GM12872 (cell line): Measurements from ENCODE around the gene GPR155.

Experiments
- TF ChIP-seq, protein P1 (sequence below): IDR thresholded peaks from 3 replicates; pipeline ENCODE4 v1.5.1; 2011; ENCODE audit warnings: low read depth, mild to moderate bottlenecking, low read length, moderate library complexity; ENCODE audit not compliant: insufficient read depth

GPR155 gene

DNA sequence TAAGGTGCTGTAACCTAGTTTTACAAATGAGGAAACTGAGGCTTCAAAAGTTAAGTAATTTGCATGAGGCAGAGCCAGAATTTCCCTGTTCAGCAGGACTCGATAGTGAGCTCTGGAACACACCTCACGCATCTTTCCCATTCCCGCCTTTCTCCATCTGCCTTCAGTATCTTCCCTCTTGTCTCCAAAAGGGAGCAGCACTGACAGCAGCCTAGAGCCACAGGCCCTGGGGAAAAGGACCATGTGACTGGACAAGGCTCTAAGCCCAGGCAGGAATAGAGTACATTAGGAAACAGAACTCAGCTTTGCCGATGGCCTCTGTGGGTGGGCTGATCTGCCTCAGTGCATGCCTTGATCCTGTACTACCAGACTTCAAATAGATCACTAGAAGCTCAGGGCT lies 21.5 kb downstream of the GPR155 start:
- TF ChIP-seq, protein P1, sequence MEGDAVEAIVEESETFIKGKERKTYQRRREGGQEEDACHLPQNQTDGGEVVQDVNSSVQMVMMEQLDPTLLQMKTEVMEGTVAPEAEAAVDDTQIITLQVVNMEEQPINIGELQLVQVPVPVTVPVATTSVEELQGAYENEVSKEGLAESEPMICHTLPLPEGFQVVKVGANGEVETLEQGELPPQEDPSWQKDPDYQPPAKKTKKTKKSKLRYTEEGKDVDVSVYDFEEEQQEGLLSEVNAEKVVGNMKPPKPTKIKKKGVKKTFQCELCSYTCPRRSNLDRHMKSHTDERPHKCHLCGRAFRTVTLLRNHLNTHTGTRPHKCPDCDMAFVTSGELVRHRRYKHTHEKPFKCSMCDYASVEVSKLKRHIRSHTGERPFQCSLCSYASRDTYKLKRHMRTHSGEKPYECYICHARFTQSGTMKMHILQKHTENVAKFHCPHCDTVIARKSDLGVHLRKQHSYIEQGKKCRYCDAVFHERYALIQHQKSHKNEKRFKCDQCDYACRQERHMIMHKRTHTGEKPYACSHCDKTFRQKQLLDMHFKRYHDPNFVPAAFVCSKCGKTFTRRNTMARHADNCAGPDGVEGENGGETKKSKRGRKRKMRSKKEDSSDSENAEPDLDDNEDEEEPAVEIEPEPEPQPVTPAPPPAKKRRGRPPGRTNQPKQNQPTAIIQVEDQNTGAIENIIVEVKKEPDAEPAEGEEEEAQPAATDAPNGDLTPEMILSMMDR = no peak

DNA sequence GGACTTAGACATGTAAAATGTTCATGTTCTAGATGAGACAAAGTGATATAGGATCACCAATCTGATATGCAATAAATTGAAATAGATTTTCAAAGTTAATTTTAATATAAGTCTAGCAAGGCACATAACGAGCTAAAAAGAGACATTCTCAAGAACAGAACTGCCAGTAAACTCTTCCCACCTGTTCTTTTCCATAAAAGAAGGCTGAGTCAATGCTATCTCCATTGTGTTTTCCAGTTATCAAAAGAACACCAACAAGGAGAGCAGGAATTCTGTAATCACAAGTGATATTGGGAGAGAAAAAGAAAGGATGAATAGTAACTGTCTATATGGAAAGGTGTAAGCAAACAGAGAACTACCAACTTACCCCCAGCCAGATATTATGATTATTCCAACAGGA lies 25.6 kb downstream of the GPR155 start:
- TF ChIP-seq, protein P1 = no peak

DNA sequence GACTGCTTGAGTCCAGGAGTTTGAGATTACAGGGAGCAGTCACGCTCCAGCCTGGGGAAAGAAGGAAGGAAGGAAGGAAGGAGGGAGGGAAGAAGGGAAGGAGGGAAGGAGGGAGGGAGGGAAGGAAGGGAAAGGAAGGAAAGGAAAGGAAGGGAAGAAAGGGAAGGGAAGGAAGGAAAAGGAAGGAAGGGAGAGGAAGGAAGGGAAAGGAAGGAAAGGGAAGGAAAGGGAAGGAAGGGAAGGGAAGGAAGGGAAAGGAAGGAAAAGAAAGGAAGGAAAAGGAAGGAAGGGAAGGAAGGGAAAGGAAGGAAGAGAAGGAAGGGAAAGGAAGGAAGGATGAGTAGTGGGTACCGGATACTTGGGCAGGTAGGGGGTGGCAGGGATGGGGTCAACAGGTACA lies 32.3 kb downstream of the GPR155 start:
- TF ChIP-seq, protein P1 = no peak

DNA sequence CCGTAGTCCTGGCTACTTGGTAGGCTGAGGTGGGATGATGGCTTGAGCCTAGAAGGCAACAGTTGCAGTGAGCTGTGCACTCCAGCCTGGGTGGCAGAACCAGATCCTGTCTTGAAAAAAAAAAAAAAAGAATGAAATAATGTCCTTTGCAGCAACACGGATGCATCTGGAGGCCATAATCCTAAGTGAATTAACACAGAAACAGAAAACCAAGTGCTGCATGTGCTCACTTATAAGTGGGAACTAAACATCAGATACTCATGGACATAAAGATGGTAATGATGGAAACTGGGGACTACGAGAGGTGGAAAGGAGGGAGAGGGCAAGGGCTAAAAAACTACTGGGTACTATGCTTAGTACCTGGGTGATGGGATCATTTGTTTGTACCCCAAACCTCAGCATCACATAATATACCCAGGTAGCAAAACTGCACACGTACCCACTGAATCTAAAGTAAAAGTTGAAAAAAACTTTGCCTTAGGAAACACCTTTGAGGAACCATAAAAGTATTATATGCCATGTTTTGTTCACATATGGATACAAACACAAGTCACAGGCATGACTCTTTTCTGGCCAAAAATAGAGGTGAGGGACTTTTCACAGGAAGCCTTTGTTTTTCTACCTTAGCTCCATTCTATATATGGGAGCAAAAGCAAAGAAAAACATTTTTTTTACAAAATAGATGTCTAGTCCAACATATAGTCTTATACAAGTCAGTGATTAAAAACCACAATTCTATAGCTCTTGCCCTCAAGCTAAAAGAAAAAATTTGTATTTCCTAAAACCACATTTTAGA lies 36.6 kb downstream of the GPR155 start:
- TF ChIP-seq, protein P1 = no peak

DNA sequence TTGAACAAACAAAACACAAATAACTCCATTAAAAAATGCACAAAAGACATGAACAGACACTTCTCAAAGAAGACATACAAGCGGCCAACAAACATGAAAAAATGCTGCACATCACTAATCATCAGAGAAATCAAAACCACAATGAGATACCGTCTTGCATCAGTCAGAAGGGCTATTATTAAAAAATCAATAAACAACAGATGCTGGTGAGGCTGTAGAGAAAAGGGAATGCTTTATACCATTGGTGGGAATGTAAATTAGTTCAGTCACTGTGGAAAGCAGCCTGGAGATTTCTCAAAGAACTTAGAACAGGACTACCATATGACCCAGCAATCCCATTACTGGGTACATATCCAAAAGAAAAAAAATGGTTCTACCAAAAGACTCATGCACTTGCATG lies 37.8 kb downstream of the GPR155 start:
- TF ChIP-seq, protein P1 = no peak

DNA sequence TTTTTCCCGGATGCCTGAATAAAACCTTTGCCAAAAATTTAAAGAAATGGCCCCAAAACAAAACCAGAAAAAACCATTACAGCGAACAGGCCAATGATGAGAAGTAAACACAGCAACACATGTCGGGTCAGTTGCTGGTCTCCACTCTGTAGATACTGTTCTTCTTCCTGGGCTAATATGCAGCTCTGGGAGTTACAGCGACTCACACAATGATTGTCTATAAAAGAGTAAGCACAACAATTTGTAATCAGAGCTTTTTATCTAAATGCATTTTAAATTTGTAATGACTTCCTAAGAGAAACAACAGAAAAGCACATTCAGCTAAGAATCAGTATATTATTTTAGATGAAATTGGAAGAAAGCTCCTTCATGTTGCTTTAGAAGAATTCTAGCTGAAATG lies 40.3 kb downstream of the GPR155 start:
- TF ChIP-seq, protein P1 = no peak

DNA sequence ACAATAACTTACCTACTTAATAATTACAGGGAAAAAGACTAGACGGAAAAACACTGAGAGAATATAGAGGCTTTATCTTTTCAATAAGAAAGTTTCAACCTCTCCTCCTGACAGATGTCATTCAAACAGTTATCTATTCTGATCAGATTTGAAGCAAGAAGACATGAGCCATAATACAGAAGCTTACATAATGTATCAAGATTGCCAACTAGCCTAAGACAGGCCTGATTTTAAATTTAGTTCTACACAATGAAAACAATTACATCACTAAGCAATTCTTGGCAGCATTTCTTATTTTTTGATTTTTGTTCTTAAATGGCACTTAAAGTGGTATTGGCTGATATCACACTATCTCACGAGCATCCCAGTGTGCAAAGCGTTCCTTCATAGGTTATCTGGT lies 41.6 kb downstream of the GPR155 start:
- TF ChIP-seq, protein P1 = no peak

DNA sequence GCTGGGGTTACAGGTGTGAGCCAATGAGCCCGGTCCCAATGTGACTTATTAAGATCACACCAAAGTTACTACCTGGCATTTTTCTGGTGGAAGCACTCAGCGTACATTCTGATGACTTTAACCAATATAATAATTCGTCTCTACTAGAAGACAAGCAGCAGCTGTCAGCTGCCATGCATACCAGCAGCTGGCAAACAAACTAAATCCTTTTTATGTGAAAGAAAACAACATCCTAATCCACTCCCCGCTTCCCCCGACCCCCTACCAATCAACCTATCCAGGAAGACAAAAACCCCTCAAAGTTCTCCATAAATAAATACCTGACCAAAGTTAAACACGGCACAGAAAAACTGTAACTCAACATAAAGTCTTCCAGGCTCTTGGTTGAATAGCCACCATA lies 42.1 kb downstream of the GPR155 start:
- TF ChIP-seq, protein P1 = no peak
